Measurements from ENCODE around the gene SLC2A14. TPM values are rescaled to one million over a fixed set of nuclear protein-coding genes. Genes with fewer than 3 reads are reported as not detected.
"Not testable (repeated sequence)": the region's sequence is repeated elsewhere in the genome, so short reads cannot be mapped to it uniquely, and the experiment has no call there.

The SLC2A14 gene
- total RNA-seq: 6.1 TPM in 2 replicates
- polyA plus RNA-seq: 6.6 and 10.3 TPM in 2 replicates

DNA sequence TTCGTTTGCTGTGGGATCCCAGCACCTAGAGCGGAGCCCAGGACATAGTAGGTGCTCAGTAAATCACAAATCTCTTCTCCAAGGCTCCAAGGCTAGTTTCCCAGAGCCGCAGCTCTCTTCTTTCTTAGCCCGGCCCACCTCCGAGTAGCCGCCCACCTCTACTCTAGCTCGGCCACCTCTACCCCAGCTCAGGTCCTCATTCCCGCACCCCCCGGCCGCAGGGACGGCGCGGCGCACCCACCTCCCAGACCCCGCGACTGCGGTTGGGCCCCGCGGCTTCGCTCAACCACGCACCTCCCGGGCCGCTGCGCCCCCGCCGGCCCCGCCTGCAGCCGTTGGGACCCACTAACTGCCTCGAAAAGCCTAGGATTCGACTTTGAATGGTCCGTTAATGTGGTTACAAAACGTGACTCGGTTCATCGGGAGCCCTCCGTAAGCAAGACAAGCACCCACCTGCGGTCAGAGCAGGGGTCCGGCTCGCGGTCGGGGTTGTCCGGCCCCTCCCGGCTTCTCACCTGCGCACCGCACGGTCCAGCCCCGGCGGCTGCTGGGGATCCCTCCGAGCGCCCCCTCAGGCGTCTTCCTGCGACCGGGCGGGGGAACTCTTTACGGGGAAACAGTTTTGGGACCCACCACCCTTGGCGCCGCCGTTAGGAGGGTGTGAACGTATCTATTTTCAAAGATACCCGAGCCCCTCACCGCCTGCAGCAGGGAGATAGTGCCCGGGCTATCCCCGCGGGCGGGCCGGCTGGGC lies at the start of gene SLC2A14:
SLC2A14 (minus strand) TSS at position 350 of the 754 bp plus-strand sequence. CDS start 3,035 bp downstream, outside the sequence.
- Histone ChIP-seq H2AFZ (no peak within 1 kb of the TSS), H3K9me3 (ENCODE audit: low read depth) (no peaks in the 10 kb centered on the region), H3K27me3 (no peaks in the 10 kb centered on the region), H3K27ac (no peak within 1 kb of the TSS), H3K4me1 (ENCODE audit: insufficient read depth) (no peaks in the 10 kb centered on the region), H3K79me2 (no peaks in the 10 kb centered on the region), H3K4me2 (no peak within 1 kb of the TSS), H4K20me1 (ENCODE audit: insufficient read depth, poor library complexity, severe bottlenecking) (no peaks in the 10 kb centered on the region), H3K4me3 (no peak within 1 kb of the TSS), H3K36me3 (replicated peaks; ENCODE audit: insufficient read depth, low read depth) (no peaks in the 10 kb centered on the region), H3K9me2 (replicated peaks; ENCODE audit: insufficient read depth) (no peaks in the 10 kb centered on the region)
- no peak for DNase-seq (ENCODE audit: low spot score)
- WGBS (ENCODE audit: low lambda C conversion rate, missing lambda C conversion rate): over 99% methylated on average over 15 of the region's 65 CpGs
- TF ChIP-seq EZH2phosphoT487 (IDR thresholded peaks at IDR 0.05; ENCODE audit: low read depth, severe bottlenecking, unreplicated experiment) (no peak), EZH2 (IDR thresholded peaks at IDR 0.05; ENCODE audit: borderline replicate concordance) (no peak)
- TF ChIP-seq, protein P1, sequence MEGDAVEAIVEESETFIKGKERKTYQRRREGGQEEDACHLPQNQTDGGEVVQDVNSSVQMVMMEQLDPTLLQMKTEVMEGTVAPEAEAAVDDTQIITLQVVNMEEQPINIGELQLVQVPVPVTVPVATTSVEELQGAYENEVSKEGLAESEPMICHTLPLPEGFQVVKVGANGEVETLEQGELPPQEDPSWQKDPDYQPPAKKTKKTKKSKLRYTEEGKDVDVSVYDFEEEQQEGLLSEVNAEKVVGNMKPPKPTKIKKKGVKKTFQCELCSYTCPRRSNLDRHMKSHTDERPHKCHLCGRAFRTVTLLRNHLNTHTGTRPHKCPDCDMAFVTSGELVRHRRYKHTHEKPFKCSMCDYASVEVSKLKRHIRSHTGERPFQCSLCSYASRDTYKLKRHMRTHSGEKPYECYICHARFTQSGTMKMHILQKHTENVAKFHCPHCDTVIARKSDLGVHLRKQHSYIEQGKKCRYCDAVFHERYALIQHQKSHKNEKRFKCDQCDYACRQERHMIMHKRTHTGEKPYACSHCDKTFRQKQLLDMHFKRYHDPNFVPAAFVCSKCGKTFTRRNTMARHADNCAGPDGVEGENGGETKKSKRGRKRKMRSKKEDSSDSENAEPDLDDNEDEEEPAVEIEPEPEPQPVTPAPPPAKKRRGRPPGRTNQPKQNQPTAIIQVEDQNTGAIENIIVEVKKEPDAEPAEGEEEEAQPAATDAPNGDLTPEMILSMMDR (IDR thresholded peaks at IDR 0.05; ENCODE audit: poor library complexity): no peak

DNA sequence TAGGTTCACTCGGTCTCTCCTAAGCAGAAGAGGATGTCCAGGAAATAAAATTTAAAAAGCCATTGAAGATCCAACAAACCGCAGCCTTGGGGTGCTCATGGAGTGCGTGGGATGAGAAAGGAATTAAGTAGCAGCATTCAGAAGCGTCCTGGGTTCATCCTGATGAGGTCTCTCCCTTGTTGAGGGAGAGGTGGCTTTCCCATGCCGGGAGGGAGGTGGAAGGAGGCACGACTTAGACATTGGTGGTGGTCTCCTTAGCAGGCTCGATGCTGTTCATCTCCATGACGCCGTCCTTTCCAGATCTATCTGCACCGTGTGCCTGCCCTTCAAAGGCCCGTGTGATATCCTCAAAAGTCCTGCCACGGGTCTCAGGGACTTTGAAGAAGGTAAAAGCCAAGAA lies 48.5 kb upstream of the SLC2A14 start:
- not testable (repeated sequence) for H3K4me1 ChIP-seq (ENCODE audit: insufficient read depth); DNase-seq (ENCODE audit: low spot score); H2AFZ ChIP-seq; H3K9me3 ChIP-seq (ENCODE audit: low read depth); H3K4me2 ChIP-seq; H3K79me2 ChIP-seq; H3K4me3 ChIP-seq; H3K36me3 ChIP-seq (replicated peaks; ENCODE audit: insufficient read depth, low read depth); H4K20me1 ChIP-seq (ENCODE audit: insufficient read depth, poor library complexity, severe bottlenecking); H3K27ac ChIP-seq; H3K9me2 ChIP-seq (replicated peaks; ENCODE audit: insufficient read depth); H3K27me3 ChIP-seq
- WGBS (ENCODE audit: low lambda C conversion rate, missing lambda C conversion rate): 91% methylated on average over 12 of the region's 12 CpGs

DNA sequence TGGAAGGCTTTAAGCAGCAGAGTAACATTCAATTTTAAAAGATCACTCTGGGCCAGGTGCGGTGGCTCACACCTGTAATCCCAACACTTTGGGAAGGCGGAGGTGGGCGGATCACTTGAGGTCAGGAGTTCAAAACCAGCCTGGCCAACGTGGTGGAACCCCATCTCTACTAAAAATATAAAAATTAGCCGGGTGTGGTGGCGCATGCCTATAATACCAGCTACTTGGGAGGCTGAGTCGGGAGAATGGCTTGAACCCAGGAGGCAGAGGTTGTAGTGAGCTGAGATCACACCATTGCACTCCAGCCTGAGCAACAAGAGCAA lies 45.5 kb upstream of the SLC2A14 start:
- DNase-seq (ENCODE audit: low spot score); H3K27ac ChIP-seq: not testable (repeated sequence)

DNA sequence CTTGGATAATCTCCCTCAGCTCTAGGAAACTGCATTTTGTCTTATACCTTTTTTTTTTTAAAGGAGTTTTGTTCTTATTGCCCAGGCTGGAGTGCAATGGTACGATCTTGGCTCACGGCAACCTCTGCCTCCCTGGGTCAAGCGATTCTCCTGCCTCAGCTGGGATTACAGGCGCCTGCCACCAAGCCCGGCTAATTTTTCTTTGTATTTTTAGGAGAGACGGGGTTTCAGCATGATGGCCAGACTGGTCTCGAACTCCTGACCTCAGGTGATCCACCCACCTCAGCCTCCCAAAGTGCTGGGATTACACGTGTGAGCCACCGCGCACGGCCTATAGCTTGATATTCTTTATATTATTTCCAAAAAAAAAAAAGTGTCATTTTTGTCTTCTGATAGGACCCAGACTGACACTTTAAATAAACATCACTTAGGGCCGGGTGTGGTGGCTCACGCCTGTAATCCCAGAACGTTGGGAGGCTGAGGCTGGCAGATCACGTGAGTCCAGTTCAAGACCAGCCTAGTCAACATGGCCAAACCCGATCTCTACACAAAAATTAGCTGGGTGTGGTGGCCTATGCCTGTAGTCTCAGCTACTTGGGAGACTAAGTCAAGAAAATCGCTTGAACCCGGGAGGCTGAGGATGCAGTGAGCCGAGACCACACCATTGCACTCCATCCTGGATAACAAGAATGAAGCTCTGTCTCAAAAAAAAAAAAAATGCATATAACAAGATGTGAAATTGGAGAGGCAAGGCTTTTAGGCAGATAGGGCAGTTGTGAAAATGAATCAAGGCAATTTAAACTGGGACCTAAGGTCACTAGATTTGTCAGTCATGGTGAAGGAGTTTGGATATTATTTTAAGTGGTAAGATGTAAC lies 44.9 kb upstream of the SLC2A14 start:
- no peaks in the 10 kb centered on the region for H3K36me3 ChIP-seq (replicated peaks; ENCODE audit: insufficient read depth, low read depth)
- no peak overlapping the region for H3K27ac ChIP-seq
- no peaks in the 10 kb centered on the region for H3K27me3 ChIP-seq
- H3K4me2 ChIP-seq: no peak overlapping the region
- H3K9me2 ChIP-seq (replicated peaks; ENCODE audit: insufficient read depth): no peaks in the 10 kb centered on the region
- H4K20me1 ChIP-seq (ENCODE audit: insufficient read depth, poor library complexity, severe bottlenecking): no peaks in the 10 kb centered on the region
- no peaks in the 10 kb centered on the region for H3K79me2 ChIP-seq
- H3K4me3 ChIP-seq: no peak overlapping the region
- TF ChIP-seq, protein P1 (IDR thresholded peaks at IDR 0.05; ENCODE audit: poor library complexity): no peak
- no peak for TF ChIP-seq EZH2 (IDR thresholded peaks at IDR 0.05; ENCODE audit: borderline replicate concordance)
- no peak for TF ChIP-seq EZH2phosphoT487 (IDR thresholded peaks at IDR 0.05; ENCODE audit: low read depth, severe bottlenecking, unreplicated experiment)
- no peaks in the 10 kb centered on the region for H3K4me1 ChIP-seq (ENCODE audit: insufficient read depth)
- DNase-seq (ENCODE audit: low spot score): no peak
- WGBS (ENCODE audit: low lambda C conversion rate, missing lambda C conversion rate): 88% methylated on average over 19 of the region's 19 CpGs
- H3K9me3 ChIP-seq (ENCODE audit: low read depth): no peaks in the 10 kb centered on the region
- H2AFZ ChIP-seq: no peak overlapping the region

More for the DNA sequence above, 45.5 kb upstream of the SLC2A14 start:
- WGBS (ENCODE audit: low lambda C conversion rate, missing lambda C conversion rate): 87% methylated on average over 7 of the region's 7 CpGs
- H3K4me2 ChIP-seq; H3K9me3 ChIP-seq (ENCODE audit: low read depth); H4K20me1 ChIP-seq (ENCODE audit: insufficient read depth, poor library complexity, severe bottlenecking); H3K4me1 ChIP-seq (ENCODE audit: insufficient read depth); H3K36me3 ChIP-seq (replicated peaks; ENCODE audit: insufficient read depth, low read depth); H3K27me3 ChIP-seq; H3K9me2 ChIP-seq (replicated peaks; ENCODE audit: insufficient read depth); H3K79me2 ChIP-seq; H2AFZ ChIP-seq; H3K4me3 ChIP-seq: not testable (repeated sequence)

All from hepatocyte (in vitro differentiated cells).